ENCODE results near the gene EFCAB8.
"Not testable (repeated sequence)": the region's sequence is repeated elsewhere in the genome, so short reads cannot be mapped to it uniquely, and the experiment has no call there.

EFCAB8 gene

DNA sequence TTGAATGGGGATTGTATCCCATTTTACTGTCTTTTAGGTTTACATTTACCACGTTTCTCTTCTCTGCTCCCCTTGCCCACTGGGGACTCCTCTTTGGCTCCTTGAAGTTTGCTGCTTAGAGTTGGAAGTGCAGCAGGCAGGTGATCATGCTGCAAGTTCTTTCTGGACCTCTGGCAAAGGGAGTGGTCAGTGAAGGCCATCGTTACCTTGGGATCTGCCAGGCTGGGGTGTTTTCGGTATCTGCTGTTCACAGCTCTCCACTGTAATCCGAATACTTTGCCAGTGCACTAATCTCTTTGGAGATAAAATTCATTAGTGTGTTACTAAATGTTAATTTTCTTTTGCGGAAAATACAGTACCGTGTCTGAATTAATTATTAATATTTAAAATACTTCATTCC is 9.1 kb upstream of the EFCAB8 start:
- DNase-seq (ENCODE audit: low read depth) = no peak
- TF ChIP-seq, protein P1, sequence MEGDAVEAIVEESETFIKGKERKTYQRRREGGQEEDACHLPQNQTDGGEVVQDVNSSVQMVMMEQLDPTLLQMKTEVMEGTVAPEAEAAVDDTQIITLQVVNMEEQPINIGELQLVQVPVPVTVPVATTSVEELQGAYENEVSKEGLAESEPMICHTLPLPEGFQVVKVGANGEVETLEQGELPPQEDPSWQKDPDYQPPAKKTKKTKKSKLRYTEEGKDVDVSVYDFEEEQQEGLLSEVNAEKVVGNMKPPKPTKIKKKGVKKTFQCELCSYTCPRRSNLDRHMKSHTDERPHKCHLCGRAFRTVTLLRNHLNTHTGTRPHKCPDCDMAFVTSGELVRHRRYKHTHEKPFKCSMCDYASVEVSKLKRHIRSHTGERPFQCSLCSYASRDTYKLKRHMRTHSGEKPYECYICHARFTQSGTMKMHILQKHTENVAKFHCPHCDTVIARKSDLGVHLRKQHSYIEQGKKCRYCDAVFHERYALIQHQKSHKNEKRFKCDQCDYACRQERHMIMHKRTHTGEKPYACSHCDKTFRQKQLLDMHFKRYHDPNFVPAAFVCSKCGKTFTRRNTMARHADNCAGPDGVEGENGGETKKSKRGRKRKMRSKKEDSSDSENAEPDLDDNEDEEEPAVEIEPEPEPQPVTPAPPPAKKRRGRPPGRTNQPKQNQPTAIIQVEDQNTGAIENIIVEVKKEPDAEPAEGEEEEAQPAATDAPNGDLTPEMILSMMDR (IDR thresholded peaks at IDR 0.05; ENCODE audit: control insufficient read depth, extremely low read depth, insufficient read depth) = no peak

DNA sequence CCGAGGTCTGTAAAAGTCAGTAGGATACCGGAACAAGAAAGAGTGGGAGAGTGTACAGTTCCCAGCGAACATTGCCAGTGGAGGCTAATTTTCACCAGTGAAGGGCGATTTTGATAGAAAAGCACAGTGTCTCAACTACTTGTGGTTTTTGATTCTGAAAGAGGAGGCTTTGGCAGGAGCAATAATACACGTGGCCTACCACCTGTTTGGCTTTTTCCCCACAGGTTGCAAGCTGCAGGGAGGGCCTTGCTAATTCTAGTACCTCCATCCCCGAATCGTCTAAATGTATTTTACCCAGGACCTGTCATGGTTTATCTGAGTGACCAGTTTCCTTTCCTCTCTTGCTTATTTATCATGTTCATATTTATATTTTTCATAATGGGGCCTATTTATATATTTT is 3.3 kb upstream of the EFCAB8 start:
- TF ChIP-seq, protein P1 (IDR thresholded peaks at IDR 0.05; ENCODE audit: control insufficient read depth, extremely low read depth, insufficient read depth) = no peak
- no peak overlapping the region for H3K4me3 ChIP-seq (ENCODE audit: low read depth, low read length)
- no peak for DNase-seq (ENCODE audit: low read depth)

More for the DNA sequence above, 9.1 kb upstream of the EFCAB8 start:
- H3K4me3 ChIP-seq (ENCODE audit: low read depth, low read length) = no peak overlapping the region

DNA sequence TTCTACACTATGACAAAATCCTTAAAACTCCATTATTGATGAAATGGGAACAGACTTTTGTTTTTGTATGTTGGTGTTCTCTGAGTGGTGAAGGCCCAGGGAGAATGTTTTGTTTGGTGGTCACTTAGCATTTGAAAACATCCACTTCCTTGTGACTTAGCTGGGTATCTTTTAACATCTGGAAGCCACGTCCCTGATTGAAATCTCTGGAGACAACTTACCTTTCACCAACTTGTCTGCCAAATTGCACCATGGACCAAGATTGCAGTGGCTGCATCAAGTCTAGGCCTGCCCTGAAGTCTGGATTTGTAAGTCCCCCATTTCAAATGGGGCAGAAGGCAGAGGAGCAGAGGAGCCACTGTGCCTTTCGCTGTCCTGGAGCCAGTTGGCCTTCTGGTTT is 534 bp upstream of the EFCAB8 start:
- H3K4me3 ChIP-seq (ENCODE audit: low read depth, low read length) = no peak overlapping the region
- TF ChIP-seq, protein P1 (IDR thresholded peaks at IDR 0.05; ENCODE audit: control insufficient read depth, extremely low read depth, insufficient read depth) = no peak
- DNase-seq (ENCODE audit: low read depth) = no peak

DNA sequence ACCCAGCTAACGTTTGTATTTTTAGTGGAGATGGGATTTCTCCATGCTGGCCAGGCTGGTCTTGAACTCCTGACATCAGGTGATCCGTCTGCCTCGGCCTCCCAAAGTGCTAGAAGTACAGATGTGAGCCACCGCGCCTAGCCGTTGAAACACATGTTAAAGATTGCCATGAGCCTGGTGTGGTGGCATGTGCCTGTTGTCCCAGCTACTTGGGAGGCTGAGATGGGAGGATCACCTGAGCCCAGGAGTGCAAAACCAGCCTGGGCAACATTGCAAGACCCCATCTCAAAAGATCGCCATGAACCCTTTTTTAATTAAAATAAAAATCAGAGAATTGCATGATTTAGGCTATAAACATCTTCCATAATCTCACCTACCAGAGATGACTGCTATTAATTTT is 2.7 kb downstream of the EFCAB8 start:
- DNase-seq (ENCODE audit: low read depth) = no peak
- TF ChIP-seq, protein P1 (IDR thresholded peaks at IDR 0.05; ENCODE audit: control insufficient read depth, extremely low read depth, insufficient read depth) = no peak

DNA sequence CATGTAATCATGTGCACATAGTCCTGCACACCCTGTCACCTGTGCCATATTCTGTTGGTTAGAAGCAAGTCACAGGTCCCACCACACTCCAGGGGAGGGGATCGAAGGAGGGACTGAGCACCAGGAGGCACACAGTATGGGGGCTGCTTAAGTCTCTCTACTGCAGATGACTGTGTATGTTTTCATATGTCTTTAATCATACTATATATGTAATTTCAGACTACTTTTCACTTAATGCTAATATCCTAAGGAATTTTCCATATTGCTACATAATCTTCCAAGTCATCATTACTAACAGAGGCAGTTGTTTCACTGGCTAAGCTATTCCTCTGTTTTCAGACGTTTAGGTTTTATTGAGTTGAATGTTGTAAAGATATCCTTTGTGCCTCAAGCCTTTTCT is 10.8 kb downstream of the EFCAB8 start:
- TF ChIP-seq, protein P1 (IDR thresholded peaks at IDR 0.05; ENCODE audit: control insufficient read depth, extremely low read depth, insufficient read depth) = no peak
- no peak overlapping the region for H3K4me3 ChIP-seq (ENCODE audit: low read depth, low read length)
- no peak for DNase-seq (ENCODE audit: low read depth)

More for the DNA sequence above, 2.7 kb downstream of the EFCAB8 start:
- no peak overlapping the region for H3K4me3 ChIP-seq (ENCODE audit: low read depth, low read length)

DNA sequence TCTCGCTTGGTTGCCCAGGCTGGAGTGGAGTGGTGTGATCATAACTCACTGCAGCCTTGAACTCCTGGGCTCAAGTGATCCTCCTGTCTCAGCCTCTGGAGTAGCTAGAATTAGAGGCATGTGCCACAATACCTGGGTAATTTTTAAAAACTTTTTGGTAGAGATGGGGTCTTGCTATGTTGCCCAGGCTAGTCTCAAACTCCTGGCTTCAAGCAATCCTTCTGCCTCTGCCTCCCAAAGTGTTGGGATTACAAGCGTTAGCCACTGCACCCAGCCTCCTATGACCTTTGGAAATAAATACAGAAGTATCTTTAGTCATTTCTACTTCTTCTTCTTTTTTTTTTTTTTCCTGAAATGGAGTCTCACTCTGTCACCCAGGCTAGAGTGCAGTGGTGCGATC is 11.8 kb downstream of the EFCAB8 start:
- H3K4me3 ChIP-seq (ENCODE audit: low read depth, low read length); DNase-seq (ENCODE audit: low read depth): not testable (repeated sequence)

DNA sequence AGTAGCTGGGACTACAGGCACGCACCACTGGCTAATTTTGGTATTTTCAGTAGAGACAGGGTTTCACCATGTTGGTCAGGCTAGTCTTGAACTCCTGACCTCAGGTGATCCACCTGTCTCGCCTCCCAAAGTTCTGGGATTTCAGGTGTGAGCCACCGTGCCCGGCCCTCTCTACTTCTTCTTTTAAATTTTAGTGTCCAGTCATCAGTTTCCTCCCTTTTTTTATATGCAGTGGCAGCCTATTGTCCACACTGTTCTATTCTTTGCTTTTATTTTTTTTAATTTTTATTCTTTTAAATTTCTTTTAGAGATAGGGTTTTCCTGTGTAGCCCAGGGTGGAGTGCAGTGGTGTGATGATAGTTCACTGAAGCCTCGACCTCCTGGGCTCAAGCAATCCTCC is 12.3 kb downstream of the EFCAB8 start:
- no peak overlapping the region for H3K4me3 ChIP-seq (ENCODE audit: low read depth, low read length)
- DNase-seq (ENCODE audit: low read depth) = no peak
- TF ChIP-seq, protein P1 (IDR thresholded peaks at IDR 0.05; ENCODE audit: control insufficient read depth, extremely low read depth, insufficient read depth) = no peak

Data from LNCaP clone FGC (cell line).